Right atrium auricular region (tissue), 2 donors: Measurements from ENCODE around the gene CYP11A1. TPM values are rescaled to one million over a fixed set of nuclear protein-coding genes. Genes with fewer than 3 reads are reported as not detected.

Experiments
- DNase-seq: peaks from one replicate; pipeline ENCODE4 v3.0.0-alpha.2; 2019; ENCODE audit warnings: low spot score
- H3K27ac ChIP-seq, 2 donors: fragments of 200-600 bp; sonication (generic); 1 replicate in 1 of 2; 2 replicates in 1 of 2; pipeline ENCODE4 v1.5.1; 2016 to 2019
- H3K27me3 ChIP-seq, 2 donors: fragments of 200-600 bp; sonication (generic); one replicate each; pipeline versions ENCODE4 v1.5.1 to v1.6.0; 2017 to 2019
- H3K36me3 ChIP-seq: fragments of 200-600 bp; sonication (generic); one replicate; pipeline ENCODE4 v1.5.1; 2016
- H3K4me1 ChIP-seq, 2 donors: fragments of 200-600 bp; sonication (generic); one replicate each; pipeline versions ENCODE4 v1.5.1 to v1.6.0; 2017 to 2019
- H3K4me3 ChIP-seq, 2 donors: fragments of 200-600 bp; sonication (generic); 1 replicate in 1 of 2; 2 replicates in 1 of 2; pipeline ENCODE4 v1.5.1; 2017 to 2019; ENCODE audit warnings: mild to moderate bottlenecking in 1 of 2, moderate library complexity in 1 of 2
- H3K9me3 ChIP-seq, 2 donors: fragments of 200-600 bp; sonication (generic); one replicate each; pipeline ENCODE4 v1.5.1; 2019
- CTCF ChIP-seq, 2 donors: fragments of 200-600 bp; sonication (generic); IDR thresholded peaks; one replicate each; pipeline ENCODE4 v1.5.1; 2019; ENCODE audit warnings: antibody characterized with exemption in 2 of 2
- total RNA-seq, 2 donors: library from RNA; depleted of rRNA; stranded (reverse); fragments of >200 nt; gene quantifications; one replicate each; pipeline ENCODE4 v1.1.0, GENCODE V29; 2016

CYP11A1 gene
- total RNA-seq, 2 donors from 2014 or later = 0.71 to 1.0 TPM

- no peak for TF ChIP-seq CTCF (IDR thresholded peaks at IDR 0.05)
- no peaks in the 10 kb centered on the region for H3K27me3 ChIP-seq
- H3K9me3 ChIP-seq = no peaks in the 10 kb centered on the region
- no peak for DNase-seq
- no peak overlapping the region for H3K4me3 ChIP-seq
- H3K27ac ChIP-seq = no peak overlapping the region
- no peaks in the 10 kb centered on the region for H3K4me1 ChIP-seq
- no peaks in the 10 kb centered on the region for H3K36me3 ChIP-seq
Measured at GRCh38 chr15:74328331-74329056, 39.0 kb downstream of the CYP11A1 start.

- no peak overlapping the region for H3K27ac ChIP-seq
- no peak overlapping the region for H3K4me3 ChIP-seq
- no peak for DNase-seq
- no peak for TF ChIP-seq CTCF (IDR thresholded peaks at IDR 0.05)
- H3K4me1 ChIP-seq = no peaks in the 10 kb centered on the region
- H3K36me3 ChIP-seq = no peaks in the 10 kb centered on the region
- no peaks in the 10 kb centered on the region for H3K27me3 ChIP-seq
- no peaks in the 10 kb centered on the region for H3K9me3 ChIP-seq
Measured at GRCh38 chr15:74327756-74328155, 39.7 kb downstream of the CYP11A1 start.

- no peak for DNase-seq
- Histone ChIP-seq H3K36me3 (no peaks in the 10 kb centered on the region), H3K27ac (no peak overlapping the region), H3K4me3 (no peak overlapping the region), H3K4me1 (no peaks in the 10 kb centered on the region), H3K27me3 (no peaks in the 10 kb centered on the region), H3K9me3 (no peaks in the 10 kb centered on the region)
- no peak for TF ChIP-seq CTCF (IDR thresholded peaks at IDR 0.05)
Measured at GRCh38 chr15:74326746-74327145, 40.7 kb downstream of the CYP11A1 start.

- Histone ChIP-seq H3K27ac (no peak overlapping the region), H3K4me3 (no peak overlapping the region), H3K9me3 (no peaks in the 10 kb centered on the region), H3K4me1 (peaks cover 0 to 8% of the 10 kb centered on the region in 2 donors), H3K36me3 (no peaks in the 10 kb centered on the region), H3K27me3 (no peaks in the 10 kb centered on the region)
- no peak for DNase-seq
- TF ChIP-seq CTCF (IDR thresholded peaks at IDR 0.05) = no peak
Measured at GRCh38 chr15:74324714-74325113, 42.7 kb downstream of the CYP11A1 start.

GRCh38 chr15:74322558-74323180, 44.8 kb downstream of the CYP11A1 start:
- Histone ChIP-seq H3K27me3 (no peaks in the 10 kb centered on the region), H3K27ac (no peak overlapping the region), H3K9me3 (no peaks in the 10 kb centered on the region), H3K4me3 (no peak overlapping the region), H3K4me1 (peaks cover 0 to 29% of the 10 kb centered on the region in 2 donors), H3K36me3 (no peaks in the 10 kb centered on the region)
- DNase-seq = peak; percentile 73
- TF ChIP-seq CTCF (IDR thresholded peaks at IDR 0.05) = peak; percentile 72 to 90
